Measurements from ENCODE around the gene STK33. TPM values are rescaled to one million over a fixed set of nuclear protein-coding genes. Genes with fewer than 3 reads are reported as not detected.

Gene STK33
- total RNA-seq, 3 donors from 2014 or later, result 1.1 to 1.5 (median 1.4) TPM

- no peak for DNase-seq
- Mint-ChIP-seq H3K36me3 (ENCODE audit: insufficient read depth) (no peaks in the 10 kb centered on the region), H3K27me3 (ENCODE audit: low read depth) (peaks cover 17% of the 10 kb centered on the region), H3K4me3 (no peak overlapping the region), H3K9me3 (no peaks in the 10 kb centered on the region), H3K4me1 (ENCODE audit: low read depth) (no peaks in the 10 kb centered on the region)
- no peak for ATAC-seq
Observed at GRCh38 chr11:8586805-8587204, 7.2 kb downstream of the STK33 start.

GRCh38 chr11:8586184-8586583 is 7.8 kb downstream of the STK33 start:
- Mint-ChIP-seq H3K4me3 (no peak overlapping the region), H3K9me3 (no peaks in the 10 kb centered on the region), H3K27me3 (ENCODE audit: low read depth) (peaks cover 13% of the 10 kb centered on the region), H3K4me1 (ENCODE audit: low read depth) (no peaks in the 10 kb centered on the region), H3K36me3 (ENCODE audit: insufficient read depth) (no peaks in the 10 kb centered on the region)
- ATAC-seq (no peak), DNase-seq (no peak)

GRCh38 chr11:8584511-8584910 is 9.5 kb downstream of the STK33 start:
- H3K36me3 Mint-ChIP-seq (ENCODE audit: insufficient read depth), result no peaks in the 10 kb centered on the region
- no peak for DNase-seq
- H3K27me3 Mint-ChIP-seq (ENCODE audit: low read depth), result peaks cover 18% of the 10 kb centered on the region
- H3K4me3 Mint-ChIP-seq, result no peak overlapping the region
- ATAC-seq, result no peak
- H3K9me3 Mint-ChIP-seq, result peaks cover 7% of the 10 kb centered on the region
- no peaks in the 10 kb centered on the region for H3K4me1 Mint-ChIP-seq (ENCODE audit: low read depth)

GRCh38 chr11:8584082-8584481 is 9.9 kb downstream of the STK33 start:
- H3K36me3 Mint-ChIP-seq (ENCODE audit: insufficient read depth), result no peaks in the 10 kb centered on the region

GRCh38 chr11:8581300-8581699 is 12.7 kb downstream of the STK33 start:
- ATAC-seq, result no peak
- Mint-ChIP-seq H3K36me3 (ENCODE audit: insufficient read depth) (no peaks in the 10 kb centered on the region), H3K27me3 (ENCODE audit: low read depth) (peaks cover 13% of the 10 kb centered on the region), H3K4me3 (no peak overlapping the region), H3K4me1 (ENCODE audit: low read depth) (no peaks in the 10 kb centered on the region), H3K9me3 (peaks cover 12% of the 10 kb centered on the region)
- DNase-seq, result no peak

More at GRCh38 chr11:8584082-8584481, 9.9 kb downstream of the STK33 start:
- Mint-ChIP-seq H3K4me1 (ENCODE audit: low read depth) (no peaks in the 10 kb centered on the region), H3K9me3 (peaks cover 8% of the 10 kb centered on the region), H3K4me3 (no peak overlapping the region), H3K27me3 (ENCODE audit: low read depth) (peaks cover 18% of the 10 kb centered on the region)
- DNase-seq, result no peak
- no peak for ATAC-seq

- Mint-ChIP-seq H3K4me1 (ENCODE audit: low read depth) (no peaks in the 10 kb centered on the region), H3K36me3 (ENCODE audit: insufficient read depth) (no peaks in the 10 kb centered on the region), H3K9me3 (peaks cover 12% of the 10 kb centered on the region), H3K4me3 (no peak overlapping the region), H3K27me3 (ENCODE audit: low read depth) (peaks cover 13% of the 10 kb centered on the region)
- DNase-seq (no peak), ATAC-seq (no peak)
Observed at GRCh38 chr11:8577791-8578581, 16.0 kb downstream of the STK33 start.

- peaks cover 3% of the 10 kb centered on the region for H3K27me3 Mint-ChIP-seq (ENCODE audit: low read depth)
- no peaks in the 10 kb centered on the region for H3K36me3 Mint-ChIP-seq (ENCODE audit: insufficient read depth)
- no peaks in the 10 kb centered on the region for H3K4me1 Mint-ChIP-seq (ENCODE audit: low read depth)
- no peak overlapping the region for H3K4me3 Mint-ChIP-seq
- ATAC-seq, result no peak
- no peak for DNase-seq
- peaks cover 8% of the 10 kb centered on the region for H3K9me3 Mint-ChIP-seq
Observed at GRCh38 chr11:8574798-8575197, 19.2 kb downstream of the STK33 start.

- Mint-ChIP-seq H3K9me3 (peaks cover 5% of the 10 kb centered on the region), H3K4me3 (no peak overlapping the region), H3K27me3 (ENCODE audit: low read depth) (peaks cover 2% of the 10 kb centered on the region), H3K36me3 (ENCODE audit: insufficient read depth) (no peaks in the 10 kb centered on the region), H3K4me1 (ENCODE audit: low read depth) (no peaks in the 10 kb centered on the region)
- ATAC-seq (no peak), DNase-seq (no peak)
Observed at GRCh38 chr11:8573777-8574176, 20.3 kb downstream of the STK33 start.

- Mint-ChIP-seq H3K4me3 (no peak overlapping the region), H3K9me3 (no peaks in the 10 kb centered on the region), H3K27me3 (ENCODE audit: low read depth) (peaks cover 16% of the 10 kb centered on the region), H3K4me1 (ENCODE audit: low read depth) (no peaks in the 10 kb centered on the region), H3K36me3 (ENCODE audit: insufficient read depth) (no peaks in the 10 kb centered on the region)
- peak; percentile 59 to 78 for ATAC-seq
- no peak for DNase-seq
Observed at GRCh38 chr11:8567602-8568198, 26.3 kb downstream of the STK33 start.

GRCh38 chr11:8566613-8567210 is 27.3 kb downstream of the STK33 start:
- ATAC-seq, result no peak
- no peaks in the 10 kb centered on the region for H3K9me3 Mint-ChIP-seq

GRCh38 chr11:8564526-8564925 is 29.5 kb downstream of the STK33 start:
- Mint-ChIP-seq H3K9me3 (peaks cover 7% of the 10 kb centered on the region), H3K4me1 (ENCODE audit: low read depth) (no peaks in the 10 kb centered on the region), H3K27me3 (ENCODE audit: low read depth) (peaks cover 21% of the 10 kb centered on the region), H3K4me3 (no peak overlapping the region), H3K36me3 (ENCODE audit: insufficient read depth) (no peaks in the 10 kb centered on the region)
- ATAC-seq (no peak), DNase-seq (no peak)

More at GRCh38 chr11:8566613-8567210, 27.3 kb downstream of the STK33 start:
- Mint-ChIP-seq H3K4me1 (ENCODE audit: low read depth) (no peaks in the 10 kb centered on the region), H3K4me3 (no peak overlapping the region), H3K36me3 (ENCODE audit: insufficient read depth) (no peaks in the 10 kb centered on the region), H3K27me3 (ENCODE audit: low read depth) (peaks cover 16% of the 10 kb centered on the region)
- no peak for DNase-seq

- DNase-seq, result no peak
- H3K27me3 Mint-ChIP-seq (ENCODE audit: low read depth), result peaks cover 16% of the 10 kb centered on the region
- no peak for ATAC-seq
- H3K4me1 Mint-ChIP-seq (ENCODE audit: low read depth), result no peaks in the 10 kb centered on the region
- H3K4me3 Mint-ChIP-seq, result no peak overlapping the region
- H3K36me3 Mint-ChIP-seq (ENCODE audit: insufficient read depth), result no peaks in the 10 kb centered on the region
- H3K9me3 Mint-ChIP-seq, result peaks cover 7% of the 10 kb centered on the region
Observed at GRCh38 chr11:8561461-8561860, 32.6 kb downstream of the STK33 start.

GRCh38 chr11:8558436-8558835 is 35.6 kb downstream of the STK33 start:
- Mint-ChIP-seq H3K4me1 (ENCODE audit: low read depth) (no peaks in the 10 kb centered on the region), H3K27me3 (ENCODE audit: low read depth) (peaks cover 20% of the 10 kb centered on the region), H3K4me3 (no peak overlapping the region), H3K9me3 (peaks cover 7% of the 10 kb centered on the region), H3K36me3 (ENCODE audit: insufficient read depth) (no peaks in the 10 kb centered on the region)
- no peak for ATAC-seq
- no peak for DNase-seq

- Mint-ChIP-seq H3K4me3 (no peak overlapping the region), H3K9me3 (no peaks in the 10 kb centered on the region), H3K36me3 (ENCODE audit: insufficient read depth) (no peaks in the 10 kb centered on the region), H3K27me3 (ENCODE audit: low read depth) (peaks cover 7% of the 10 kb centered on the region), H3K4me1 (ENCODE audit: low read depth) (no peaks in the 10 kb centered on the region)
- ATAC-seq (no peak), DNase-seq (no peak)
Observed at GRCh38 chr11:8545698-8546366, 48.2 kb downstream of the STK33 start.

Data from activated T-cell treated with anti-CD3 and anti-CD28 coated beads, Interleukin-2, amount 50 U/mL, for 4 hours (primary cell).